Globus pallidus (tissue), 1 donor: Measurements from ENCODE around the gene GPER1.
"Not testable (repeated sequence)": the region's sequence is repeated elsewhere in the genome, so short reads cannot be mapped to it uniquely, and the experiment has no call there.

ENCODE experiments used
- DNase-seq: peaks from one replicate; pipeline ENCODE4 v3.0.0-alpha.2; 2015; ENCODE audit warnings: low spot score

GPER1 gene

GRCh38 chr7:1087952-1088920, at the start of gene GPER1:
Gene GPER1, plus strand, starts transcription at chr7:1088113. Its CDS starts 3,616 bp downstream, at chr7:1091729.
- DNase-seq = peak; percentile 33

GRCh38 chr7:1040233-1040632, 47.7 kb upstream of the GPER1 start:
- DNase-seq = not testable (repeated sequence)

DNA sequence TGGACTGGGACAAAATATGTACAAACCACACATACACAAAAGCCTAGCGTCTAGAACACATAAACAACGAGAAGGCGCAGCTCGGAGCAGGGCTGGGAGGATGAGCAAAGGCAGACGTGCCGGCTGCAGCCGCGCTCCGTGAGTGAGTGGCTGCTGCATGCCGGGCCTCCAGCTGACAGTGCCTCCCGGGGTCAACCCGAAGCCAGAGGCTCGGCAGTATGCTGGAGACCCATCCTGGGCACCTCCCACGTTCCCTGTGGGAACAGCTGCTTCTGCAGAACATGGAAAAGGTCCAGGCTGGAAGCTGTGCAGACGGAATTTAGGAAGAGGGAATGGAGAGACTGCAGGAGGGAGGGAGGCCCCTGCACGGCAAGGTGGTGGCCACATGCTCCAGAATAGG, 47.1 kb upstream of the GPER1 start:
- no peak for DNase-seq

DNA sequence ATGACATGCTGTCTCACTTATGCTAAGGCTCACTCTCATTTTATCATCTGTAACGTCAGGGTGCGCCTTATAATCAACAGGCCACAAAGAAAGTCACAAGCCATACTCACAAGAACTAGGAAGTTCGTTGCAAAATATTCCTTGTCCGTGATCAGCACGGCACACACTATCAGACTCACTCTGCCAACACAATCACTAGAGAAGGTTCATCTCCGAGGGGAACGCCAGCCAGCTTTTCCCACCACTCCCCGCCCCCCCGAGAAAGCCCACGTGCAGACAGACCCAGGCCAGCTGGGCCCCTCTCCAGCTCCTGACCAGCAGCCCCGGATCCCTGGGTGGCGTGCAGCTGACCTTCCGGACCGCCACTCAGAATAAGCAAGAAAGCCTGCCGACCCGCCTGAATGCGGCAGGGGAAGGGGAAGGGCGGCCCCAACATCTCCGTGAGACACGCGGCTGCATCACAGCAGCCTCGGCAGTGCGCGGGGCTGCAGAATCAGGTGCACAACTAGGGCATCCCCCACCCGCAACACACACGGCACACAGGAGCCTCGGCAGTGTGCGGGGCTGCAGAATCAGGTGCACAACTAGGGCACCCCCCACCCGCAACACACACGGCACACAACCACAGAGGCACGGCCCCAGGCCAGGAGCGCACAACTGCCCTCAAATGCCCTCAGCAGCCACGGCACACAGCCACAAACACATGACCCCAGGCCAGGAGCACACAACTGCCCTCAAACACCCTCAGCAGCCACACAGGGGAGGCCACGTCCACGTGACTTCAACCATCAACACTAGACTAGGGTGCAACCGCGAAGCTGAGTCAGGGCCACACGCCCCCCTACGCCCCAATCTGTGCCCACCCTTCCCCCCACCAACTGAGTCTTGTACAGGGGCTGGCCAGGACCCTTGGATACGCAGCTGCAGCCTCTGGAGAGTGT, 46.1 kb upstream of the GPER1 start:
- no peak for DNase-seq

DNA sequence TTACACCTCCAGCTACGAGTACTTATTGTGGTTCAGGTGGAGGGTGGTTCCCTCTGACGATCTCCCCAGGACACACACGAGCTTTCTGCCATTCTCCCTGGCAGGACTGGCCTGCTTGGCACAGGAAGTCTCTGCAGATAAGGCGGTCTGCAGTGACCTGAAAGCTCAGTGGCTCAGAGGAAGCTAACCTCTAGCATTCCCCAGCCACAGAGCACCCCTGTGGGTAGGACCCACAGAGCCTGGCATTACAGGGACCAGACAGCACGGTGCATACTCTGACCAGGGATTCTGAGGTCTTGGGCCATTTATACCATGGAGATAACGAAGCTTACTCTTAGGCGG, 45.5 kb upstream of the GPER1 start:
- DNase-seq = no peak

DNA sequence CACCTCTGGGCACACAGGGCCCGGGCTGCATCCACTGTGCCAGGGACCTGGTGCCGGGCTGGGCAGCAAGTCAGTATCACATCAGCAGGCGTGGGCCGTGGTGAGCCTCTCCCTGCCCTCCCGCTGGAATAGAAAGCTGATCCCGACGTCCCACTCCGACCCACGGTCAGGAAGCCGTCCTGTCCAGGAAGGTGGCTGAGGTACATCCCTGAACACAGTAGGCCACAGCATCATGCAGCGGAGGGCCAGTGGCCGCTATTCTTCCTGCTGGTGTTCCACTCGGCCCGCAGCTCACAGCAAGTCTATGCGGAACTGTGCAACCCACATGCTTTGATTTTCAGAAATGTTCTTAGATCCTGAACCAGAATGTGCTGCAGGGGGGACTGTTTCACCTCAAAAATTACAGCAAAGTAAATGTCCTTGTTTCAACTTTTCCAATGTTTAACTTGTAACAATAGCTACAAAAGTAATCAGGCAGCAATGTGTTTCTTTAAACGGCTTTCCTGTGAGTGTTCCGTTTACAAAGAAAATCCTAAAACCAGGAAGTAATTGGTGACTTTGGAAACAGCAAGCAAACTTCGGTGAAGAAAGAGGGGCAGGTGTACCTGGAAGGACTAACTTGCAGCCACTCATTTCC, 44.2 kb upstream of the GPER1 start:
- DNase-seq = no peak

- DNase-seq = peak; percentile 91
Observed at GRCh38 chr7:1044189-1045068, 43.5 kb upstream of the GPER1 start, which contains the start of gene GPR146. Gene GPR146, plus strand, starts transcription at chr7:1044546. Its CDS starts 12,970 bp downstream, at chr7:1057516.

DNA sequence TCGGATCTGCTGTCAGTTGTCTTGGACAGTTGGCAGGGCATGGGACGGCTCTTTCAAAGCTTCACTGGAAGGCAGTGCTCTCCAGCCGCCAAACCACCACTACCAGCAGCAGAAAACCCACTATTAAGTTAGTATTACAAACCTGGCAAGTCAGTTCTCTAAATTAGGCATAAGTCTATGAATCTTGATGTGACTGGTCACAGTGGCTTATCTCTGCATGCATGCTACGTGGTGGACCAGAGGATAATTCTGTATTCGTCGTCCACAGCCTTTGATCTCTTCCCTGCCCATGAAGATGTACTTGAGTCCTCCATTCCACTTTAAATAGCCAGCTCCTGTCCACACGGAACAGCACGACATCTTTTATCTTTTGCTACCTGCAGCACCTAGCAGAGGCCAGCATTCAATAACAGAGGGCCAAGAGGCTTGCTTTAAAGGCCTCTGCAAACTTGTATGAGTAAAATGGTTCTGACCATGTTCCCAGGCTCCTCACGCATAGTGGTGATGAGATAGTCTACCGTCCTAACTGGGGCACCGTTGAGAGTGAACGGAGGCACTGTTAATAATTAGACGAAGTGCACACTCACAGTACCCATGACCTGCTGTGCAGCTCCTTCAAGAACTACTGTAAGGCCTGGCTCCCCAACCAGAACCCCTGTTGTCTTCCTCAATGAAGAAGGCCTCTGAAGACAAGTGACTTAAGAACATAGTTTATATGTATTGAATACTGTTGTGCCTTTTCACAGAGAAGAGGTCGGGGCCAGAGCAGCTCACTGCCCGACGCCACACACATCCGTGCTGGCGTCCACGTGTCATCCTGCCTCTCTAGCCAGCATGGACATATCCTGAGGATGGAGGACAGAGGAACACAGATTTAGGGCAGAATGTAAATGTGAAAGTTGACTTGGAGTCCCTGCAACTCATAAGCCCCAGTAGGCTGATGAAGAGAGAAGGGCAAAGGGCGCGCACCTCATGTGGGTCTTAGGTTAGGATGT, 42.5 kb upstream of the GPER1 start:
- no peak for DNase-seq

GRCh38 chr7:1046722-1047679, 40.9 kb upstream of the GPER1 start:
- DNase-seq = no peak

- no peak for DNase-seq
Observed at GRCh38 chr7:1049006-1049741, 38.7 kb upstream of the GPER1 start.

GRCh38 chr7:1049801-1050200, 38.1 kb upstream of the GPER1 start:
- DNase-seq = no peak

DNA sequence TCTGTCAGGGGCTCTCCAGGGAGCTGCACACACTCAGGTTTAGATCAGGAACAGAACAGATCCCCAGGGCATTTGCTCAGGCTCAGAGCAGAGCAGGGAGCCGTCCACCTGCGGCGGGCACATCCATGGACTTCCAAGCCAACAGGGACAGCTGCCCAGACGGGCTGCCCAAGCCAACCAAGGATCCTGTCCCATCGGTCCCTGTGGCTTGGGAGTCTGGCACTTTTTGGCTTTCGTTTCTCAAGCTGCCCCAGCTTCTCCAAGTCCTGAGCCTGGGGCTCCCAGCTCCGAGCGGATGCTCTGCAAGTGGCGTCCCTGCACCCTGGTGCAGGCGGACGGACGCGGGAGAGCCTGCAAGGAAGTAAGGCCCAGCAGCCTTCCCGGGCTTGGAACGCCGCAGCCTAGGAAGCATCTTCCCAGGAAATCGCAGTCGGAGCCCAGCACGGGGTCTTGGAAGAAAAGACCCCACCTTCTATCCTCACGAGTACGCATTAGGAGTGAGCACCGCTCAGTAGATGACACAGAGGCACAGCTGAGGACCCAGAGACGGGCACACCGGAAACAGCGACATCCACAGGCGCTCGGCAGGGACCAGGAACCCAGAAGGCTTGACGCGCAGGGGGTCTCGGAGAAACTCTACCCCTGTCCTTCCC, 37.5 kb upstream of the GPER1 start:
- DNase-seq = no peak

- DNase-seq = no peak
Observed at GRCh38 chr7:1050956-1051690, 36.8 kb upstream of the GPER1 start.

DNA sequence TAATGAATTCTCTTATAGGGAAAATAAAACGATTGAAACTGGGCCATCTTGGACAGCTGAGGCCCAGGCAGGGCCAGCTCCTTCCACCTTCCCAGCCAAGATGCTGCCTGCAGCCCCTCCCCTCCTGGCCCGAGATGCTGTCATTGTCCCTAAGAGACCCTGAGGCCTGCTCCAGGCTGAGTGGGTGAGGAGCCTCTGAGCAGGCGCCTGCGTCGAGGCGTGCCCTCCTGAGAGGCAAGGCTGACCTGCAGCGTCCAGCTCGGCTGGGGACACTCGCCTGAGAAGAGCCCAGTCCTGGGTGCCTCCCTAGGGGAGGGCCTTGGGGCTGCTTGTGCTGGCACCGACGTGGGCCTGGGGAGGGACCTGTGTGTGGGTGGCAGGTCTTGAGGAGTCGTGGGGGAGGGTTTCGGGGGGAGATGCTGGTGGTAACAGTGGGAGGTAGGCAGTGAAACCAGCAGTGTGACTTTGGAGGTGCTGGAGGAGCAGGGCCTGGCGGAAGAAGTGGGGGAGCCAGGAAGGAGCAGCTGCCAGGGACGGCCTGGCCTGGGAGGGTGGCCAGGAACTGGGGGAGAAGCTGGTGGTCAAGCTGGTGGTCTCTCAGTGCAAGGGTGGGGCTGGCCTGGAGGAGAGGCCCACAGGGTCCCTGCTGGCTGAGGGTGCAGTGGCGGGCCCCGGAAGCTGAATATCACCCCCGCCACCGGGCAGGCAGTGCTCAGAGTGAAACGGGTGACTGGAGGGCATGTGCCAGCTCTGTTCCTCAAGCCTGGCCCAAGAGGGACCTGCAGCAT, 35.7 kb upstream of the GPER1 start:
- DNase-seq = no peak

- no peak for DNase-seq
Observed at GRCh38 chr7:1053002-1053411, 34.9 kb upstream of the GPER1 start.

DNA sequence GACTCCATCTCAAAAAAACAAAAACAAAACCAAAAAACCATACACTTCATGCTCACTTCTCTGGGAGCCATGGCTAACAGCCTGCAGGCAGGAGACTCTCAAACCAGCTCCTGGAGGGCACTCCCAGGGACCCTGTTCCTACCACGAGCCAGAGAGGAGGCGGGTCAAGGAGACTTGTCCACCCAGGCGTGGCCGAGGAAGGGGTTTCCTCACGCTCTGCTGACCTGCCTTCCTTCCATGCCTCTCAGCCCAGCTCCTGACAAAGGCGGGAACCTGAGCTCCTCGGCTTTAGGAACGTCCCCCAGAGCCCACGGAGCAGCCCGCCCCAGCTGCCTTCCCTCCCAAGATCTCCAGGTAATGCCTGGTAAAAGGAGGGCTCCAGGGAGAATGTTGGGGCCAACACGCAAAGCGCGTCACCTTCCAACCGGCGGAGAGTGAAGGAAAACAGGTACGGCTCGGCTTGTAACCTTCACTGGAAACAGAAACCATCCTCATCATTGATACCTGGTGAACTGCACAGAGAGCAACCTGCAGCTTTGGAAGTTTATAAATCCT, 34.0 kb upstream of the GPER1 start:
- no peak for DNase-seq
